Measurements from ENCODE around the gene PEX11G. TPM values are rescaled to one million over a fixed set of nuclear protein-coding genes. Genes with fewer than 3 reads are reported as not detected.

PEX11G gene
- total and polyA plus RNA-seq, 9 of the 15 experiments (the other 6 are each of a cell fraction or from before 2014, with no cell fraction given): 0.07 to 3.2 (median 0.70) TPM; not detected in 1

GRCh38 chr19:7506385-7507328 is 17.8 kb upstream of the PEX11G start (continued):
- TF ChIP-seq BCLAF1 (IDR thresholded peaks at IDR 0.05; ENCODE audit: borderline replicate concordance in 1 of 2, control insufficient read depth in 1 of 2, low read depth in 2 of 2, low read length in 1 of 2) (no peak), ZNF778 (CRISPR knock-in tag; IDR thresholded peaks at IDR 0.05) (no peak), NFATC3 (IDR thresholded peaks at IDR 0.05) (no peak), ZBTB17 (CRISPR knock-in tag; IDR thresholded peaks at IDR 0.05) (no peak), ZNF354B (CRISPR knock-in tag; IDR thresholded peaks at IDR 0.05) (no peak), ZNF239 (CRISPR knock-in tag; IDR thresholded peaks at IDR 0.05) (no peak), HMG20A (CRISPR knock-in tag; conservative IDR thresholded peaks at IDR 0.05) (no peak), ZFP1 (CRISPR knock-in tag; IDR thresholded peaks at IDR 0.05) (no peak), ZC3H4 (CRISPR knock-in tag; IDR thresholded peaks at IDR 0.05; ENCODE audit: borderline replicate concordance) (no peak), JUNB (CRISPR knock-in tag; conservative IDR thresholded peaks at IDR 0.05) (no peak), NR3C1 (CRISPR knock-in tag; IDR thresholded peaks at IDR 0.05) (no peak), ZNF311 (CRISPR knock-in tag; IDR thresholded peaks at IDR 0.05) (no peak), CBX3 (IDR thresholded peaks at IDR 0.05; ENCODE audit: borderline replicate concordance in 1 of 2, low read length in 2 of 2) (no peak), MEF2A (IDR thresholded peaks at IDR 0.05; ENCODE audit: control insufficient read depth, low read depth, low read length) (no peak), CGGBP1 (CRISPR knock-in tag; IDR thresholded peaks at IDR 0.05) (no peak), PPARD (CRISPR knock-in tag; IDR thresholded peaks at IDR 0.05) (no peak), ZBTB33 (CRISPR knock-in tag; IDR thresholded peaks at IDR 0.05) (no peak), HNRNPK (IDR thresholded peaks at IDR 0.05; ENCODE audit: low read depth, low read length, poor library complexity, severe bottlenecking) (no peak), HDAC2 (IDR thresholded peaks at IDR 0.05) (peak; percentile 94), ZZZ3 (IDR thresholded peaks at IDR 0.05) (no peak), KLF16 (IDR thresholded peaks at IDR 0.05) (no peak), ZNF583 (CRISPR knock-in tag; IDR thresholded peaks at IDR 0.05) (no peak), ZNF695 (CRISPR knock-in tag; IDR thresholded peaks at IDR 0.05) (no peak), ZNF121 (CRISPR knock-in tag; conservative IDR thresholded peaks at IDR 0.05) (no peak), ZSCAN32 (CRISPR knock-in tag; IDR thresholded peaks at IDR 0.05) (no peak), LCOR (CRISPR knock-in tag; IDR thresholded peaks at IDR 0.05) (no peak)

All from K562 (cell line).